IMR-90 (cell line): ENCODE measurements around the gene SORBS1. TPM values are rescaled to one million over a fixed set of nuclear protein-coding genes. Genes with fewer than 3 reads are reported as not detected.

Source experiments
- ATAC-seq: fragments of 200-7000 bp; cut with Tn5 transposase; 2 replicates; pipeline ENCODE4 v1.9.1; 2020; ENCODE audit warnings: low read depth, mild to moderate bottlenecking, moderate library complexity
- BruUV-seq: library from RNA; stranded (reverse); fragments of 400-500 nt; replicated peaks from 2 replicates; lab custom pipeline; 2021; lab: Mats Ljungman, UMichigan
- CTCF ChIA-PET: fragments of 300-600 bp; formaldehyde crosslinking; extraction: SDS; loops from one replicate; lab custom pipeline; 2021; ENCODE audit warnings: antibody characterized with exemption; lab: Yijun Ruan, JAX
- POLR2A ChIA-PET: fragments of 300-600 bp; sonication (Branson Sonifier 250); formaldehyde crosslinking; loops from one replicate; lab custom pipeline; 2022; ENCODE audit warnings: antibody characterized with exemption; ENCODE audit not compliant: unreplicated experiment; lab: Charles Lee
- DNase-seq: peaks from one replicate; pipeline ENCODE4 v3.0.0; 2013
- H2AFZ ChIP-seq: replicated peaks from 2 replicates; pipeline ENCODE3; 2013; ENCODE audit warnings: low read length, mild to moderate bottlenecking; ENCODE audit not compliant: poor library complexity
- H2AK5ac ChIP-seq: 2 replicates; pipeline ENCODE4 v1.6.1; 2013; ENCODE audit warnings: low read depth, low read length, inconsistent platforms
- H2AK9ac ChIP-seq: replicated peaks from 2 replicates; pipeline ENCODE3; 2013; ENCODE audit warnings: mild to moderate bottlenecking, low read depth, low read length, moderate library complexity; ENCODE audit not compliant: poor library complexity
- H2BK120ac ChIP-seq: 2 replicates; pipeline ENCODE4 v1.6.1; 2013; ENCODE audit warnings: low read depth, low read length, inconsistent platforms
- H2BK15ac ChIP-seq: 3 replicates; pipeline ENCODE4 v1.6.1; 2013; ENCODE audit warnings: low read depth, low read length, inconsistent platforms
- H2BK20ac ChIP-seq: 2 replicates; pipeline ENCODE4 v1.6.1; 2013; ENCODE audit warnings: low read depth, mild to moderate bottlenecking, inconsistent platforms, low read length, moderate library complexity
- H2BK5ac ChIP-seq: 2 replicates; pipeline ENCODE4 v1.6.1; 2013; ENCODE audit warnings: mild to moderate bottlenecking, low read depth, low read length, inconsistent platforms; ENCODE audit not compliant: poor library complexity, severe bottlenecking
- H3K14ac ChIP-seq: replicated peaks from 2 replicates; pipeline ENCODE4 v1.6.1; 2013; ENCODE audit warnings: low read depth, low read length, inconsistent platforms
- H3K18ac ChIP-seq: 2 replicates; pipeline ENCODE4 v1.6.1; 2013; ENCODE audit warnings: low read depth, low read length, control low read depth
- H3K23ac ChIP-seq: 2 replicates; pipeline ENCODE4 v1.6.1; 2013; ENCODE audit warnings: low read depth, low read length, inconsistent platforms
- H3K27ac ChIP-seq: 2 replicates; pipeline ENCODE4 v1.5.1; 2013; ENCODE audit warnings: mild to moderate bottlenecking, control low read depth, low read length; ENCODE audit not compliant: insufficient read depth
- H3K27me3 ChIP-seq: 2 replicates; pipeline ENCODE4 v1.6.1; 2013; ENCODE audit warnings: low read length; ENCODE audit not compliant: control insufficient read depth, insufficient read depth
- H3K36me3 ChIP-seq: 2 replicates; pipeline ENCODE4 v1.6.1; 2013; ENCODE audit warnings: low read length, mixed read lengths; ENCODE audit not compliant: control insufficient read depth, insufficient read depth
- H3K4ac ChIP-seq: 2 replicates; pipeline ENCODE4 v1.6.1; 2013; ENCODE audit warnings: low read depth, low read length, inconsistent platforms
- H3K4me1 ChIP-seq: 2 replicates; pipeline ENCODE4 v1.6.1; 2013; ENCODE audit warnings: low read length, mixed read lengths; ENCODE audit not compliant: control insufficient read depth, insufficient read depth
- H3K4me2 ChIP-seq: 2 replicates; pipeline ENCODE4 v1.6.1; 2013; ENCODE audit warnings: low read depth, mild to moderate bottlenecking, control low read depth, low read length, moderate library complexity
- H3K4me3 ChIP-seq: 2 replicates; pipeline ENCODE4 v1.5.1; 2013; ENCODE audit warnings: low read depth, mild to moderate bottlenecking, control low read depth, low read length, moderate library complexity; ENCODE audit not compliant: insufficient read depth
- H3K56ac ChIP-seq: 2 replicates; pipeline ENCODE4 v1.6.1; 2013; ENCODE audit warnings: low read length, inconsistent platforms; ENCODE audit not compliant: insufficient read depth; ENCODE audit errors: extremely low read depth
- H3K79me1 ChIP-seq, 2 experiments: 2 replicates each; pipeline ENCODE4 v1.6.1; 2013; ENCODE audit warnings: low read length in 2 of 2, inconsistent platforms in 1 of 2, low read depth in 1 of 2
- H3K9ac ChIP-seq: 2 replicates; pipeline ENCODE4 v1.6.1; 2013; ENCODE audit warnings: low read depth, low read length, control low read depth
- H3K9me1 ChIP-seq: 2 replicates; pipeline ENCODE4 v1.6.1; 2013; ENCODE audit warnings: low read length, inconsistent platforms; ENCODE audit not compliant: insufficient read depth
- H3K9me3 ChIP-seq: 2 replicates; pipeline ENCODE4 v1.6.1; 2013; ENCODE audit warnings: low read length; ENCODE audit not compliant: control insufficient read depth, insufficient read depth
- H4K20me1 ChIP-seq: 2 replicates; pipeline ENCODE4 v1.6.1; 2013; ENCODE audit warnings: low read length, inconsistent platforms; ENCODE audit not compliant: insufficient read depth
- H4K5ac ChIP-seq: 2 replicates; pipeline ENCODE4 v1.6.1; 2013; ENCODE audit warnings: mild to moderate bottlenecking, low read depth, low read length, control low read depth
- H4K8ac ChIP-seq, 2 experiments: 2 replicates each; pipeline ENCODE4 v1.6.1; 2013; ENCODE audit warnings: low read depth in 2 of 2, low read length in 2 of 2, control low read depth in 1 of 2, inconsistent platforms in 1 of 2
- H4K91ac ChIP-seq: 2 replicates; pipeline ENCODE4 v1.6.1; 2013; ENCODE audit warnings: low read depth, low read length, inconsistent platforms; ENCODE audit not compliant: insufficient read depth
- BHLHE40 ChIP-seq: fragments of 150-350 bp; IDR thresholded peaks from 2 replicates; pipeline ENCODE4 v1.6.1; 2016; ENCODE audit warnings: mild to moderate bottlenecking, low read depth, low read length
- CEBPB ChIP-seq: IDR thresholded peaks from 2 replicates; pipeline ENCODE4 v1.6.1; 2012; ENCODE audit warnings: low read depth, low read length, improper control_type of control experiment
- MXI1 ChIP-seq: IDR thresholded peaks from 2 replicates; pipeline ENCODE4 v1.6.1; 2012; ENCODE audit warnings: low read depth, mild to moderate bottlenecking, low read length, moderate library complexity, borderline replicate concordance
- POLR2A ChIP-seq: IDR thresholded peaks from 2 replicates; pipeline ENCODE4 v1.6.1; 2012; ENCODE audit warnings: mild to moderate bottlenecking, low read depth, low read length
- RAD21 ChIP-seq: IDR thresholded peaks from 2 replicates; pipeline ENCODE4 v1.6.1; 2012; ENCODE audit warnings: low read length, improper control_type of control experiment
- RCOR1 ChIP-seq: IDR thresholded peaks from 2 replicates; pipeline ENCODE4 v1.6.1; 2012; ENCODE audit warnings: mild to moderate bottlenecking, low read length, improper control_type of control experiment; ENCODE audit not compliant: insufficient replicate concordance
- SMC3 ChIP-seq: fragments of 150-350 bp; IDR thresholded peaks from 2 replicates; pipeline ENCODE4 v1.6.1; 2016; ENCODE audit warnings: low read depth, mild to moderate bottlenecking, antibody characterized with exemption, low read length, moderate library complexity
- USF2 ChIP-seq: fragments of 150-350 bp; IDR thresholded peaks from 2 replicates; pipeline ENCODE4 v1.6.1; 2017; ENCODE audit warnings: mild to moderate bottlenecking, antibody characterized with exemption, low read length, low read depth
- WGBS, 2 experiments: methylation state at CpG; one replicate each; pipeline versions ENCODE4 v1.1.5 to v1.1.7; 2013; ENCODE audit warnings: missing lambda C conversion rate in 2 of 2; ENCODE audit not compliant: insufficient read length in 1 of 2; ENCODE audit errors: extremely low coverage in 2 of 2; 5-methylcytosine and 5-hydroxymethylcytosine counted together
- dilution Hi-C: fragments of 300-500 bp; cut with HindIII; formaldehyde crosslinking; loops from one replicate; pipeline ENCODE4 v1.14.3; 2018; ENCODE audit warnings: low sequenced_read_pairs; ENCODE audit not compliant: unreplicated experiment
- in situ Hi-C: fragments of 300-500 bp; cut with MboI; formaldehyde crosslinking; loops from 3 replicates; pipeline ENCODE4 v1.14.3; 2019; ENCODE audit warnings: low sequenced_read_pairs, inconsistent platforms, mixed read lengths
- intact Hi-C: fragments of 100-400 bp; cut with micrococcal nuclease; formaldehyde crosslinking; loops from 2 replicates; pipeline ENCODE4 v1.10.0; 2022
- polyA plus RNA-seq, 3 experiments: library from polyadenylated mRNA; depleted of rRNA; stranded (reverse); fragments of >200 nt; gene quantifications; 2 replicates each; pipeline ENCODE4 v1.2.3, GENCODE V29; 2012; ENCODE audit warnings: low replicate concordance in 1 of 3
- total RNA-seq: library from RNA; depleted of rRNA; stranded (reverse); fragments of >200 nt; gene quantifications from 2 replicates; pipeline ENCODE4 v1.2.3, GENCODE V29; 2012

SORBS1 gene
- total and polyA plus RNA-seq, 2 of the 4 experiments (the other 2 are of a cell fraction), result 0.18 to 0.32 TPM

GRCh38 chr10:95391164-95391563 lies 170.0 kb downstream of the SORBS1 start:
- H3K18ac ChIP-seq, result no peak overlapping the region
- POLR2A ChIA-PET, result no interaction called here
- no TSS peak for BruUV-seq
- H3K27me3 ChIP-seq, result no peaks in the 10 kb centered on the region
- no peaks in the 10 kb centered on the region for H3K4me1 ChIP-seq
- no peak overlapping the region for H3K27ac ChIP-seq
- H3K14ac ChIP-seq, result no peak overlapping the region
- no peak overlapping the region for H3K23ac ChIP-seq
- H3K9ac ChIP-seq, result no peak overlapping the region
- H2BK20ac ChIP-seq, result no peak overlapping the region
- DNase-seq (no peak), ATAC-seq (no peak)
- no peak overlapping the region for H2BK5ac ChIP-seq
- no peak overlapping the region for H3K56ac ChIP-seq
- no peak overlapping the region for H2BK15ac ChIP-seq
- no peak overlapping the region for H4K91ac ChIP-seq
- CTCF ChIA-PET, result interaction anchor here (1.3 to 1.7 kb wide), 2 partner anchors 16 to 40 kb away, joined by 3 to 7 read pairs; no protein-coding TSS in a partner anchor
- no peak overlapping the region for H3K4me3 ChIP-seq
- H2BK120ac ChIP-seq, result no peak overlapping the region
- no peak overlapping the region for H3K4me2 ChIP-seq
- no peak overlapping the region for H4K8ac ChIP-seq
- H3K79me1 ChIP-seq, result no peaks in the 10 kb centered on the region
- H4K5ac ChIP-seq, result no peak overlapping the region
- H4K20me1 ChIP-seq, result no peaks in the 10 kb centered on the region
- WGBS, 2 experiments, result no CpG with 5 or more reads among the region's 1 CpG
- TF ChIP-seq POLR2A (no peak), RAD21 (no peak), USF2 (no peak), SMC3 (no peak), RCOR1 (no peak), MXI1 (no peak), CEBPB (no peak), BHLHE40 (no peak)
- no peak overlapping the region for H2AK5ac ChIP-seq
- no peaks in the 10 kb centered on the region for H3K9me1 ChIP-seq
- H2AFZ ChIP-seq, result no peak overlapping the region
- no peak overlapping the region for H3K4ac ChIP-seq
- dilution Hi-C loops (no loop called here), in situ Hi-C loops (no loop called here), intact Hi-C loops (no loop called here)
- no peak overlapping the region for H2AK9ac ChIP-seq
- no peaks in the 10 kb centered on the region for H3K9me3 ChIP-seq
- H3K36me3 ChIP-seq, result no peaks in the 10 kb centered on the region
